Peyer's patch (tissue), 4 donors: Measurements from ENCODE around the gene BEX4.

Experiments used
- POLR2A ChIP-seq, 2 donors: fragments of 450-650 bp; IDR thresholded peaks; one replicate each; pipeline ENCODE4 v1.5.1; 2017; ENCODE audit warnings: antibody characterized with exemption in 2 of 2, mild to moderate bottlenecking in 2 of 2, moderate library complexity in 2 of 2
- TF ChIP-seq, protein P1 (sequence below), 6 experiments: fragments of 450-650 bp in 4 of 6; fragments of 200-600 bp in 2 of 6; sonication (generic) in 1 of 6; IDR thresholded peaks; one replicate each; pipeline ENCODE4 v1.5.1; 2017 to 2019; ENCODE audit warnings: antibody characterized with exemption in 6 of 6, mild to moderate bottlenecking in 3 of 6, moderate library complexity in 1 of 6

DNA sequence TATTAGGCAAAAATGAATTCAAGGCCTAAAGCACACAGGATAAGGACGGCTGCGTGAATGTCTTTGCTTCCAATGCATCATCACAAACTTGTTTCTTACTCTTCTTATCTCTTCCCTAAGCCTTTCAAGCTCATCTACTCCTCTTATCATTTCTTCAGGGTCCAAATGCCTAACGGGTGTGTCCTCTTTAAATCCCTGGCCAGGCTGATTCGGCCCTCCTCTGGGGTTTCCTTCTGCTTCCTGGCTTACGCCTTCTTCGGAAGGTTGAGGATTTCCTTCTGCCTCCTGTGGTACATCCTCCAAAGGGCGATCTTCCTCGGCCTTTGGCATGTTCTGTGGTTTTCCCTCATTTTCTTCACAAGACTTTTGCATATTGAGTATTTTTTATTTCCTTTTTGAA is 38.7 kb downstream of the BEX4 start:
- TF ChIP-seq, protein P1, sequence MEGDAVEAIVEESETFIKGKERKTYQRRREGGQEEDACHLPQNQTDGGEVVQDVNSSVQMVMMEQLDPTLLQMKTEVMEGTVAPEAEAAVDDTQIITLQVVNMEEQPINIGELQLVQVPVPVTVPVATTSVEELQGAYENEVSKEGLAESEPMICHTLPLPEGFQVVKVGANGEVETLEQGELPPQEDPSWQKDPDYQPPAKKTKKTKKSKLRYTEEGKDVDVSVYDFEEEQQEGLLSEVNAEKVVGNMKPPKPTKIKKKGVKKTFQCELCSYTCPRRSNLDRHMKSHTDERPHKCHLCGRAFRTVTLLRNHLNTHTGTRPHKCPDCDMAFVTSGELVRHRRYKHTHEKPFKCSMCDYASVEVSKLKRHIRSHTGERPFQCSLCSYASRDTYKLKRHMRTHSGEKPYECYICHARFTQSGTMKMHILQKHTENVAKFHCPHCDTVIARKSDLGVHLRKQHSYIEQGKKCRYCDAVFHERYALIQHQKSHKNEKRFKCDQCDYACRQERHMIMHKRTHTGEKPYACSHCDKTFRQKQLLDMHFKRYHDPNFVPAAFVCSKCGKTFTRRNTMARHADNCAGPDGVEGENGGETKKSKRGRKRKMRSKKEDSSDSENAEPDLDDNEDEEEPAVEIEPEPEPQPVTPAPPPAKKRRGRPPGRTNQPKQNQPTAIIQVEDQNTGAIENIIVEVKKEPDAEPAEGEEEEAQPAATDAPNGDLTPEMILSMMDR (IDR thresholded peaks at IDR 0.05): no peak
- no peak for TF ChIP-seq POLR2A (IDR thresholded peaks at IDR 0.05)
